ENCODE data around the gene SPOCK1. TPM values are rescaled to one million over a fixed set of nuclear protein-coding genes. Genes with fewer than 3 reads are reported as not detected.

Gene SPOCK1
- total RNA-seq, 1 donor = 231 TPM

DNA sequence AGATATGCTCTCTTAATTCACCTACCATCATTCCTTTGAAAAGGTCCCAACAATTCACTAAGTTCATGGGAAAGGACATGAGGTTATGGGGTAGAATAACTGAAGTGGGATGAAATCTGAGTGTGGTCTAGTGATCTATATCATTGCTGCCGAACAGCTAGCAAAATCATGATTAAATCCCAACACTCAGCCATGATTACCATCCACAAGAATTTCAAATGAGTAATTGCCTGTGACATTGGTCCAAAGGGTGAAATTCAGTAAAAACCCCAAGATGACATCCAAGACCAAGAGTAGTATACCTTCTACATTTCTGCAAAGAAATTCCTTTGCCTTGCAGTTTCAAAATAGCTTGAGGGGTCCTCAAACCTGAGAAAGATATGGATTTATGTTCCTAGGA is 225.6 kb downstream of the SPOCK1 start:
- no peak for DNase-seq (ENCODE audit: insufficient read length, low spot score, missing footprints)
- H2AFZ ChIP-seq (ENCODE audit: low read length) = no peak overlapping the region
- no peaks in the 10 kb centered on the region for H3K9me3 ChIP-seq (ENCODE audit: low read depth, low read length)
- TF ChIP-seq, protein P1, sequence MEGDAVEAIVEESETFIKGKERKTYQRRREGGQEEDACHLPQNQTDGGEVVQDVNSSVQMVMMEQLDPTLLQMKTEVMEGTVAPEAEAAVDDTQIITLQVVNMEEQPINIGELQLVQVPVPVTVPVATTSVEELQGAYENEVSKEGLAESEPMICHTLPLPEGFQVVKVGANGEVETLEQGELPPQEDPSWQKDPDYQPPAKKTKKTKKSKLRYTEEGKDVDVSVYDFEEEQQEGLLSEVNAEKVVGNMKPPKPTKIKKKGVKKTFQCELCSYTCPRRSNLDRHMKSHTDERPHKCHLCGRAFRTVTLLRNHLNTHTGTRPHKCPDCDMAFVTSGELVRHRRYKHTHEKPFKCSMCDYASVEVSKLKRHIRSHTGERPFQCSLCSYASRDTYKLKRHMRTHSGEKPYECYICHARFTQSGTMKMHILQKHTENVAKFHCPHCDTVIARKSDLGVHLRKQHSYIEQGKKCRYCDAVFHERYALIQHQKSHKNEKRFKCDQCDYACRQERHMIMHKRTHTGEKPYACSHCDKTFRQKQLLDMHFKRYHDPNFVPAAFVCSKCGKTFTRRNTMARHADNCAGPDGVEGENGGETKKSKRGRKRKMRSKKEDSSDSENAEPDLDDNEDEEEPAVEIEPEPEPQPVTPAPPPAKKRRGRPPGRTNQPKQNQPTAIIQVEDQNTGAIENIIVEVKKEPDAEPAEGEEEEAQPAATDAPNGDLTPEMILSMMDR (IDR thresholded peaks at IDR 0.05; ENCODE audit: extremely low read depth, low read depth, low read length) = no peak
- peaks cover 10% of the 10 kb centered on the region for H3K79me2 ChIP-seq (ENCODE audit: insufficient read depth, low read length)
- no peak overlapping the region for H3K27ac ChIP-seq (ENCODE audit: low read depth, low read length)
- H3K4me1 ChIP-seq (ENCODE audit: insufficient read depth, low read length) = peaks cover 15% of the 10 kb centered on the region
- peaks cover 46% of the 10 kb centered on the region for H4K20me1 ChIP-seq (ENCODE audit: insufficient read depth, low read length)
- no peak overlapping the region for H3K4me3 ChIP-seq (ENCODE audit: insufficient read depth, low read length)
- H3K27me3 ChIP-seq (ENCODE audit: insufficient read depth, low read length) = no peaks in the 10 kb centered on the region
- no peak overlapping the region for H3K4me2 ChIP-seq (ENCODE audit: insufficient read depth, low read length)
- H3K36me3 ChIP-seq (ENCODE audit: insufficient read depth, low read length) = no peaks in the 10 kb centered on the region

DNA sequence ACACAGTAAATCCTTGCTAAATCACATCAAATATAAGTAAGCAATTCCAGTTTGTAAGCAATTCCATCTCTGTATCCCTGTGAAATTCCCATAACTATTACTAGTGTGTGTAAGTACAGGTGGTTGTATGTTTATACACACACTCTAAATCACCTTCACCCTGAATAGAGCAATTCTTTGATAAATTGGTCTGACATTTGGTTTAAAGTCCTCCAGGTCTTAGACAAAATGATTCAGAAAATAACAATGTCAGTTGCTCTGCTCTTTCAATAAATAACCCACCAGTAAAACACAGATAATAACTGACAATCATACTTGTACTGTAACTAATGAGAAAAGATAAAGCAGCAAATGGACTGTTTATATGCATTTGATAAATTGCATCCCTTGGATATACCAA is 226.3 kb downstream of the SPOCK1 start:
- Histone ChIP-seq H3K27ac (ENCODE audit: low read depth, low read length) (no peak overlapping the region), H3K4me1 (ENCODE audit: insufficient read depth, low read length) (peaks cover 15% of the 10 kb centered on the region), H3K9me3 (ENCODE audit: low read depth, low read length) (no peaks in the 10 kb centered on the region), H3K4me3 (ENCODE audit: insufficient read depth, low read length) (no peak overlapping the region), H3K4me2 (ENCODE audit: insufficient read depth, low read length) (no peak overlapping the region), H3K79me2 (ENCODE audit: insufficient read depth, low read length) (peaks cover 8% of the 10 kb centered on the region), H2AFZ (ENCODE audit: low read length) (no peak overlapping the region), H3K36me3 (ENCODE audit: insufficient read depth, low read length) (no peaks in the 10 kb centered on the region), H4K20me1 (ENCODE audit: insufficient read depth, low read length) (peaks cover 39% of the 10 kb centered on the region), H3K27me3 (ENCODE audit: insufficient read depth, low read length) (no peaks in the 10 kb centered on the region)
- no peak for DNase-seq (ENCODE audit: insufficient read length, low spot score, missing footprints)
- TF ChIP-seq, protein P1 (IDR thresholded peaks at IDR 0.05; ENCODE audit: extremely low read depth, low read depth, low read length) = no peak

DNA sequence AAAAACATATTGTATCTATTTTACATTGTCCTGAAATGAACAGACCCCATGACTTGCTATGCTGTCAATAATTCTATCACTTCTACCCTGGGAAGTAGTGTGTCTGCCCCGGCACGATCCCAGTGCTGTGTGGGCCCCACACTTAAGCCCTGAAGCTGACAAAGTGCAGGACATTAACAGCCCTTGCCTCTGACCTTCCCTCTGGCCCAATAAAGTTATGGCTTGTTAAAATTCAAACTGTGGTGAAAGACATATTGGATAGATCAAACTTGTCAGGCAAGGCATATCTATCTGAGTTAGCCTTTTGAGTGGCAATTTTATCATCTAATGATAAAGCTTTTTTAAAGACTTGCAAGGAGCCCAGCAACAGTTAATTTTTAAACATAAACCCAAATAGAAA is 229.2 kb downstream of the SPOCK1 start:
- no peaks in the 10 kb centered on the region for H3K36me3 ChIP-seq (ENCODE audit: insufficient read depth, low read length)
- H3K9me3 ChIP-seq (ENCODE audit: low read depth, low read length) = no peaks in the 10 kb centered on the region
- TF ChIP-seq, protein P1 (IDR thresholded peaks at IDR 0.05; ENCODE audit: extremely low read depth, low read depth, low read length) = no peak
- no peak overlapping the region for H3K4me2 ChIP-seq (ENCODE audit: insufficient read depth, low read length)
- H3K4me1 ChIP-seq (ENCODE audit: insufficient read depth, low read length) = peaks cover 29% of the 10 kb centered on the region
- H3K4me3 ChIP-seq (ENCODE audit: insufficient read depth, low read length) = no peak overlapping the region
- no peak overlapping the region for H3K27ac ChIP-seq (ENCODE audit: low read depth, low read length)
- DNase-seq (ENCODE audit: insufficient read length, low spot score, missing footprints) = no peak
- no peaks in the 10 kb centered on the region for H3K79me2 ChIP-seq (ENCODE audit: insufficient read depth, low read length)
- no peak overlapping the region for H2AFZ ChIP-seq (ENCODE audit: low read length)
- H4K20me1 ChIP-seq (ENCODE audit: insufficient read depth, low read length) = peaks cover 28% of the 10 kb centered on the region
- no peaks in the 10 kb centered on the region for H3K27me3 ChIP-seq (ENCODE audit: insufficient read depth, low read length)

DNA sequence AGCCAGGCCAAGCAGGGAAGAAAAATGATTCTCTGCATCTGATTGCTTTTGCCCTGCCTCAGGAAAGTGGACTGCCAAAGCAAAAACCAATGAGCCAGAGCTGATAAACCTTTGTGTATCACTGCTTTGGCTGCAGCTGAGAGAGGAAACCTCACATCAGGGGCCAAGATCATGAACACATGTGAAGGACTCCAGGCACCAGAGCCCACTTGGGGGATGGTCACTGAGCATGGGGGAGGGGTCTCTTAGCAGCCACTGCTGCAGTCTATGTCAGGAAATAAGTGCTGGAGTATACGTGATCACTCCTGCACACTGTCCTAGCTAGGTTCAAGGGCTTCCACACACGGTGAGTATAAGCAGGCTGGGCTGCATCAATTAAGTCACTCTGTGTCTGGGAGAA is 229.9 kb downstream of the SPOCK1 start:
- Histone ChIP-seq H3K9me3 (ENCODE audit: low read depth, low read length) (no peaks in the 10 kb centered on the region), H3K79me2 (ENCODE audit: insufficient read depth, low read length) (no peaks in the 10 kb centered on the region), H3K27ac (ENCODE audit: low read depth, low read length) (no peak overlapping the region), H3K27me3 (ENCODE audit: insufficient read depth, low read length) (no peaks in the 10 kb centered on the region), H3K36me3 (ENCODE audit: insufficient read depth, low read length) (no peaks in the 10 kb centered on the region), H3K4me1 (ENCODE audit: insufficient read depth, low read length) (peaks cover 35% of the 10 kb centered on the region), H2AFZ (ENCODE audit: low read length) (no peak overlapping the region), H3K4me2 (ENCODE audit: insufficient read depth, low read length) (no peak overlapping the region), H4K20me1 (ENCODE audit: insufficient read depth, low read length) (peaks cover 26% of the 10 kb centered on the region), H3K4me3 (ENCODE audit: insufficient read depth, low read length) (no peak overlapping the region)
- DNase-seq (ENCODE audit: insufficient read length, low spot score, missing footprints) = no peak
- TF ChIP-seq, protein P1 (IDR thresholded peaks at IDR 0.05; ENCODE audit: extremely low read depth, low read depth, low read length) = no peak
